HG03565 (cell line): ENCODE results near the gene PSTK.

Experiments
- ATAC-seq: cut with Tn5 transposase; IDR thresholded peaks from one replicate; pipeline ENCODE4 v1.9.1; 2021; ENCODE audit warnings: mild to moderate bottlenecking, moderate library complexity; ENCODE audit not compliant: unreplicated experiment

The PSTK gene

GRCh38 chr10:122980209-122981065 is at the start of gene PSTK:
Gene PSTK, plus strand, starts transcription at chr10:122980401. Its CDS starts 79 bp downstream, at chr10:122980480.
- peak; percentile 89 for ATAC-seq

- no peak for ATAC-seq
Observed at GRCh38 chr10:122931088-122931906, 48.9 kb upstream of the PSTK start.

GRCh38 chr10:122939133-122939855 is 40.9 kb upstream of the PSTK start:
- ATAC-seq, result no peak

- no peak for ATAC-seq
Observed at GRCh38 chr10:122939856-122940543, 40.2 kb upstream of the PSTK start.

GRCh38 chr10:122949296-122949695 is 30.9 kb upstream of the PSTK start:
- ATAC-seq, result no peak

- peak; percentile 92 for ATAC-seq
Observed at GRCh38 chr10:122953902-122954730, 26.1 kb upstream of the PSTK start, which contains the start of gene C10orf88. Gene C10orf88, minus strand, starts transcription at chr10:122954227. Its CDS starts 49 bp downstream, at chr10:122954178.

- ATAC-seq, result no peak
Observed at GRCh38 chr10:122954731-122955050, 25.5 kb upstream of the PSTK start.

GRCh38 chr10:122955892-122956291 is 24.3 kb upstream of the PSTK start:
- ATAC-seq, result no peak

GRCh38 chr10:122957474-122957873 is 22.7 kb upstream of the PSTK start:
- ATAC-seq, result no peak

- ATAC-seq, result no peak
Observed at GRCh38 chr10:122962405-122962804, 17.8 kb upstream of the PSTK start.

- ATAC-seq, result no peak
Observed at GRCh38 chr10:122966879-122967278, 13.3 kb upstream of the PSTK start.

- no peak for ATAC-seq
Observed at GRCh38 chr10:122968698-122969097, 11.5 kb upstream of the PSTK start.

GRCh38 chr10:122974023-122974422 is 6.2 kb upstream of the PSTK start:
- no peak for ATAC-seq

GRCh38 chr10:122974543-122975064 is 5.6 kb upstream of the PSTK start:
- ATAC-seq, result no peak

- ATAC-seq, result no peak
Observed at GRCh38 chr10:122981066-122981464, 864 bp downstream of the PSTK start.

GRCh38 chr10:122983898-122984297 is 3.7 kb downstream of the PSTK start:
- no peak for ATAC-seq

- ATAC-seq, result no peak
Observed at GRCh38 chr10:122984708-122985107, 4.5 kb downstream of the PSTK start.

- ATAC-seq, result no peak
Observed at GRCh38 chr10:122986335-122986734, 6.1 kb downstream of the PSTK start.

GRCh38 chr10:122988501-122988900 is 8.3 kb downstream of the PSTK start:
- ATAC-seq, result no peak

- no peak for ATAC-seq
Observed at GRCh38 chr10:122990278-122990677, 10.1 kb downstream of the PSTK start.
